Progenitor cell of endocrine pancreas (in vitro differentiated cells): ENCODE data around the gene TRIM41. TPM values are rescaled to one million over a fixed set of nuclear protein-coding genes. Genes with fewer than 3 reads are reported as not detected.

Experiments used
- DNase-seq: peaks from one replicate; pipeline ENCODE4 v3.0.0; 2021; ENCODE audit warnings: low spot score; ENCODE audit not compliant: unreplicated experiment
- H3K27ac Mint-ChIP-seq: 2 replicates; pipeline ENCODE4 v1.8.0; 2021; ENCODE audit warnings: mild to moderate bottlenecking, moderate library complexity, mixed read lengths
- H3K27me3 Mint-ChIP-seq: 2 replicates; pipeline ENCODE4 v1.8.0; 2021; ENCODE audit warnings: mixed read lengths
- H3K36me3 Mint-ChIP-seq: 2 replicates; pipeline ENCODE4 v1.8.0; 2022; ENCODE audit warnings: mixed read lengths; ENCODE audit not compliant: insufficient read depth
- H3K4me1 Mint-ChIP-seq: 2 replicates; pipeline ENCODE4 v1.8.0; 2021; ENCODE audit warnings: low read depth, mixed read lengths
- H3K4me3 Mint-ChIP-seq: 2 replicates; pipeline ENCODE4 v1.8.0; 2021; ENCODE audit warnings: low read depth, mild to moderate bottlenecking, moderate library complexity, mixed read lengths
- H3K9me3 Mint-ChIP-seq: 2 replicates; pipeline ENCODE4 v1.8.0; 2021; ENCODE audit warnings: low read depth, mixed read lengths
- CTCF ChIP-seq: fragments of 200-600 bp; sonication (generic); IDR thresholded peaks from one replicate; pipeline ENCODE4 v1.5.0; 2021; ENCODE audit warnings: antibody characterized with exemption, mild to moderate bottlenecking; ENCODE audit not compliant: unreplicated experiment
- total RNA-seq: library from RNA; stranded (reverse); gene quantifications from 2 replicates; pipeline ENCODE4 v1.2.1, GENCODE V29; 2021

Gene TRIM41
- total RNA-seq, 1 donor from 2014 or later, result 37.6 TPM

- no peak for TF ChIP-seq CTCF
- Mint-ChIP-seq H3K9me3 (no peaks in the 10 kb centered on the region), H3K4me1 (peaks cover 28% of the 10 kb centered on the region), H3K27me3 (no peaks in the 10 kb centered on the region), H3K4me3 (peak overlapping the region; percentile 90), H3K27ac (no peak overlapping the region), H3K36me3 (peaks cover 9% of the 10 kb centered on the region)
- DNase-seq, result no peak
Observed at GRCh38 chr5:181259283-181259682, 36.2 kb downstream of the TRIM41 start.

GRCh38 chr5:181259974-181260719 is 37.1 kb downstream of the TRIM41 start:
- peak overlapping the region; percentile 90 for H3K4me3 Mint-ChIP-seq
- peaks cover 5% of the 10 kb centered on the region for H3K36me3 Mint-ChIP-seq
- H3K4me1 Mint-ChIP-seq, result peaks cover 26% of the 10 kb centered on the region
- peak overlapping the region; percentile 97 for H3K27ac Mint-ChIP-seq
- TF ChIP-seq CTCF, result no peak
- no peak for DNase-seq
- H3K27me3 Mint-ChIP-seq, result no peaks in the 10 kb centered on the region
- H3K9me3 Mint-ChIP-seq, result no peaks in the 10 kb centered on the region

GRCh38 chr5:181260720-181261319 is 37.7 kb downstream of the TRIM41 start, which contains the start of gene TRIM52:
TSS of gene TRIM52 (minus strand) at chr5:181261143. CDS start at chr5:181260813, 330 bp downstream.
- peak within 1 kb of the TSS; percentile 97 for H3K27ac Mint-ChIP-seq
- H3K27me3 Mint-ChIP-seq, result no peaks in the 10 kb centered on the region
- no peak for TF ChIP-seq CTCF
- H3K4me3 Mint-ChIP-seq, result peak within 1 kb of the TSS; percentile 90
- peak; percentile 89 for DNase-seq
- peaks cover 26% of the 10 kb centered on the region for H3K4me1 Mint-ChIP-seq
- peaks cover 5% of the 10 kb centered on the region for H3K36me3 Mint-ChIP-seq
- no peaks in the 10 kb centered on the region for H3K9me3 Mint-ChIP-seq

- Mint-ChIP-seq H3K27me3 (no peaks in the 10 kb centered on the region), H3K36me3 (peaks cover 5% of the 10 kb centered on the region), H3K9me3 (no peaks in the 10 kb centered on the region), H3K27ac (peak overlapping the region; percentile 97), H3K4me3 (peak overlapping the region; percentile 90), H3K4me1 (peaks cover 26% of the 10 kb centered on the region)
- TF ChIP-seq CTCF, result no peak
- peak; percentile 43 for DNase-seq
Observed at GRCh38 chr5:181261320-181262049, 38.4 kb downstream of the TRIM41 start.

GRCh38 chr5:181263633-181264032 is 40.6 kb downstream of the TRIM41 start:
- Mint-ChIP-seq H3K4me3 (peak overlapping the region; percentile 90), H3K36me3 (peaks cover 5% of the 10 kb centered on the region), H3K4me1 (peaks cover 36% of the 10 kb centered on the region), H3K27me3 (no peaks in the 10 kb centered on the region), H3K27ac (no peak overlapping the region), H3K9me3 (no peaks in the 10 kb centered on the region)
- no peak for DNase-seq
- TF ChIP-seq CTCF, result no peak
